Cardiac muscle cell (in vitro differentiated cells and primary cell): ENCODE measurements around the gene TMEM163. TPM values are rescaled to one million over a fixed set of nuclear protein-coding genes. Genes with fewer than 3 reads are reported as not detected.
"Not testable (repeated sequence)": the region's sequence is repeated elsewhere in the genome, so short reads cannot be mapped to it uniquely, and the experiment has no call there.

ENCODE experiments used
- DNase-seq, 2 donors: peaks; one replicate each; pipeline versions ENCODE4 v3.0.0 to v3.0.0-alpha.2; 2010 to 2017; ENCODE audit warnings: low read depth in 1 of 2, low spot score in 1 of 2
- H3K27ac ChIP-seq: fragments of 200-600 bp; sonication (generic); 2 replicates; pipeline ENCODE4 v1.5.1; 2016
- H3K27me3 ChIP-seq: fragments of 200-600 bp; sonication (generic); 2 replicates; pipeline ENCODE4 v1.6.0; 2016; ENCODE audit warnings: control low read depth
- H3K36me3 ChIP-seq: fragments of 200-600 bp; sonication (generic); 2 replicates; pipeline ENCODE4 v1.5.1; 2016; ENCODE audit warnings: control low read depth
- H3K4me1 ChIP-seq: fragments of 200-600 bp; sonication (generic); 2 replicates; pipeline ENCODE4 v1.8.1; 2017; ENCODE audit warnings: low read depth, mild to moderate bottlenecking, mixed run types
- H3K4me3 ChIP-seq: fragments of 200-600 bp; sonication (generic); 2 replicates; pipeline ENCODE4 v1.5.1; 2016; ENCODE audit warnings: mild to moderate bottlenecking
- H3K9me3 ChIP-seq: fragments of 200-600 bp; sonication (generic); 2 replicates; pipeline ENCODE4 v1.5.1; 2017; ENCODE audit warnings: low read depth, mild to moderate bottlenecking, control low read depth
- polyA plus RNA-seq: library from polyadenylated mRNA; unstranded; fragments of >200 nt; fragmentation: Nextera tagmentation; extraction: Ambion mirVana; gene quantifications from 2 replicates; pipeline ENCODE4 v1.2.1, GENCODE V29; 2016
- total RNA-seq: library from RNA; depleted of rRNA; stranded (reverse); fragments of >200 nt; gene quantifications from 2 replicates; pipeline ENCODE4 v1.2.3, GENCODE V29; 2016
- TF ChIP-seq, protein P1 (sequence below): IDR thresholded peaks from 2 replicates; pipeline ENCODE4 v1.5.1; 2012; ENCODE audit warnings: low read depth, mild to moderate bottlenecking, low read length

The TMEM163 gene
- total and polyA plus RNA-seq, 2 experiments from 2014 or later = 45.8 to 58.1 TPM

- peaks cover 21% of the 10 kb centered on the region for H3K4me1 ChIP-seq
- peak overlapping the region; percentile 48 for H3K27ac ChIP-seq
- DNase-seq = peak in 1 of 2 donors; percentile 59
- TF ChIP-seq, protein P1, sequence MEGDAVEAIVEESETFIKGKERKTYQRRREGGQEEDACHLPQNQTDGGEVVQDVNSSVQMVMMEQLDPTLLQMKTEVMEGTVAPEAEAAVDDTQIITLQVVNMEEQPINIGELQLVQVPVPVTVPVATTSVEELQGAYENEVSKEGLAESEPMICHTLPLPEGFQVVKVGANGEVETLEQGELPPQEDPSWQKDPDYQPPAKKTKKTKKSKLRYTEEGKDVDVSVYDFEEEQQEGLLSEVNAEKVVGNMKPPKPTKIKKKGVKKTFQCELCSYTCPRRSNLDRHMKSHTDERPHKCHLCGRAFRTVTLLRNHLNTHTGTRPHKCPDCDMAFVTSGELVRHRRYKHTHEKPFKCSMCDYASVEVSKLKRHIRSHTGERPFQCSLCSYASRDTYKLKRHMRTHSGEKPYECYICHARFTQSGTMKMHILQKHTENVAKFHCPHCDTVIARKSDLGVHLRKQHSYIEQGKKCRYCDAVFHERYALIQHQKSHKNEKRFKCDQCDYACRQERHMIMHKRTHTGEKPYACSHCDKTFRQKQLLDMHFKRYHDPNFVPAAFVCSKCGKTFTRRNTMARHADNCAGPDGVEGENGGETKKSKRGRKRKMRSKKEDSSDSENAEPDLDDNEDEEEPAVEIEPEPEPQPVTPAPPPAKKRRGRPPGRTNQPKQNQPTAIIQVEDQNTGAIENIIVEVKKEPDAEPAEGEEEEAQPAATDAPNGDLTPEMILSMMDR = no peak
- H3K4me3 ChIP-seq = no peak overlapping the region
- no peaks in the 10 kb centered on the region for H3K27me3 ChIP-seq
- no peaks in the 10 kb centered on the region for H3K9me3 ChIP-seq
- no peaks in the 10 kb centered on the region for H3K36me3 ChIP-seq
These were observed 55.0 kb downstream of the TMEM163 start for GRCh38 chr2:134663451-134664450.

DNA sequence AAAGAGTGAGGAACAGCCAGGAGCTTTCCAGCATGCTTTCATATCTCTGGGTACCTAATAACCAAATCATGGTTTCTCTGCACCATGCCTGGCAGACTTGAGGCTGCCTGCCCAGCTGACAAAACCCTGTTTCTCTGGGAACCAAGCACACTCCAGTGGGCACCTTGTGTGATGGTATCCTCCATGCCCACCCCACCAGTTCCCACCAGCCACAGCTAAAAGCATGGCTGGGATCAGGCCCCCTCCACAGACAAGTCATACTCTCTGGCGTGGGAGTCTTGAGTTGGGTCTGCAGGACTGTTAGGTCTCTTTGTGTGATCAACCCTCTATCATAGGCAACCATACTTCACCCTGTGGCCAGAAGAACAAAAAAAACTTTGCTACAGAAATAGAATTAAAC lies 56.0 kb downstream of the TMEM163 start:
- no peaks in the 10 kb centered on the region for H3K27me3 ChIP-seq
- H3K4me1 ChIP-seq = peaks cover 21% of the 10 kb centered on the region
- H3K9me3 ChIP-seq = no peaks in the 10 kb centered on the region
- H3K27ac ChIP-seq = no peak overlapping the region
- DNase-seq = no peak
- H3K4me3 ChIP-seq = no peak overlapping the region
- H3K36me3 ChIP-seq = no peaks in the 10 kb centered on the region
- TF ChIP-seq, protein P1 = no peak

DNA sequence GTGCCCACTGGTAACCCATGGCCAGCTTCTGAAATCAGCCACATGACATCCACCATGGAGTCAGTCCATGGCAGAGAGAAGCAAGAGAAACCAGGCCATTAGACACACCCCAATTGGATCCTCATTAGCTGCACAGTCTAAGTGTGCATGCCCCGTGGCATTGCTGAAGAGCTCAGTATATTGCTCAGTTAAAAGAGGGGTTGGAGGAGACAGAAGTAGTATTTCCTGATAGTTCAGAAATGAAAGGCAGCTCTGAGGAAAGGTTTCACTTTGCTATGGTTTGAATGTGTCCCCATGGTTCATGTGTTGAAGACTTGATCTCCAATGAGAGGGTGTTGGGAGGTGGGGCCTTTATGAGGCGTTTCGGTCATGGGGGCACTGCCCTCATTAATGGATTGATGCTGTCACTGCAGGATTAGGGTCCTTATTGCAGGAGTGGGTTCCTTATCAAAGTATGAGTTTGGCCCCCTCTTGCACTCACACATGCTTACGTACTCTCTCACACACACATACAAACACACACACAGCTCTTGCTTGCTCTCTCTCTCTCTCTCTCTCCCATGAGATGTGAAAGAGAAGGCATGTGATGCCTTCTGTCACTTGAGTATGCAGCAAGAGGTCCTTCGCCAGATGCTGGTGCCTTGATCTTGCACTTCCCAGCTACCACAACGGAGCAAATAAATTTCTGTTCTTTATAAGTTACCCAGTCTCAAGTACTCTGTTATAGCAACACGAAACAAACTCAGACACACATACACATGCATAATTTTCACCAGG lies 58.0 kb downstream of the TMEM163 start:
- H3K4me3 ChIP-seq = no peak overlapping the region
- no peak for DNase-seq
- H3K4me1 ChIP-seq = peaks cover 21% of the 10 kb centered on the region
- TF ChIP-seq, protein P1 = no peak
- no peaks in the 10 kb centered on the region for H3K27me3 ChIP-seq
- no peaks in the 10 kb centered on the region for H3K9me3 ChIP-seq
- H3K27ac ChIP-seq = no peak overlapping the region
- no peaks in the 10 kb centered on the region for H3K36me3 ChIP-seq

- no peak for DNase-seq
- TF ChIP-seq, protein P1 = no peak
- Histone ChIP-seq H3K27ac (no peak overlapping the region), H3K4me3 (no peak overlapping the region), H3K36me3 (no peaks in the 10 kb centered on the region), H3K27me3 (no peaks in the 10 kb centered on the region), H3K4me1 (peaks cover 21% of the 10 kb centered on the region), H3K9me3 (no peaks in the 10 kb centered on the region)
These were observed 59.1 kb downstream of the TMEM163 start for GRCh38 chr2:134659724-134660123.

DNA sequence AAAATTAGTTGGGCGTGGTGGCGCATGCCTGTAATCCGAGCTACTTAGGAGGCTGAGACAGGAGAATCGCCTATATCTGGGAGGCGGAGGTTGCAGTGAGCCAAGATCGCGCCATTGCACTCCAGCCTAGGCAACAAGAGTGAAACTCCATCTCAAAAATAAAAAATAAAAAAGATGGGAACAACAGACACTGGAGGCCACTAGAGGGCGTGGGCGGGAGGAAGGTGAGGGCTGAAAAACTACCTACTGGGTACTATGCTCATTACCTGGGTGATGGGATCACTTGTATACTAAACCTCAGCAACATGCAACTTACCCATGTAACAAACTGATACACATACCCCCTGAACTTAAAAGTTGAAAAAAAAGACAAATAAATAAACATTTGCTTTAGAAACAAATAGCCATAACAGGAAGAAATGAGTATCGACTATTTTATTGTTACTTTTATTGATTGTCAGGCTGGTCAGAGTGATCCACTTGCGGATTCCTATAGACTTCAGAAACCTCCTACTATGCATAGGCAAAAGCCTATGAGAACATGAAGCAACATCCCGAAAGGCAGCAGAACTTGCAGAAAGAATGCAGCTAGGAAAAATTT lies 61.0 kb downstream of the TMEM163 start:
- Histone ChIP-seq H3K4me3 (no peak overlapping the region), H3K36me3 (no peaks in the 10 kb centered on the region), H3K9me3 (no peaks in the 10 kb centered on the region), H3K27me3 (no peaks in the 10 kb centered on the region), H3K27ac (no peak overlapping the region), H3K4me1 (peaks cover 2% of the 10 kb centered on the region)
- TF ChIP-seq, protein P1 = peak; percentile 29
- DNase-seq = peak in 1 of 2 donors; percentile 23

DNA sequence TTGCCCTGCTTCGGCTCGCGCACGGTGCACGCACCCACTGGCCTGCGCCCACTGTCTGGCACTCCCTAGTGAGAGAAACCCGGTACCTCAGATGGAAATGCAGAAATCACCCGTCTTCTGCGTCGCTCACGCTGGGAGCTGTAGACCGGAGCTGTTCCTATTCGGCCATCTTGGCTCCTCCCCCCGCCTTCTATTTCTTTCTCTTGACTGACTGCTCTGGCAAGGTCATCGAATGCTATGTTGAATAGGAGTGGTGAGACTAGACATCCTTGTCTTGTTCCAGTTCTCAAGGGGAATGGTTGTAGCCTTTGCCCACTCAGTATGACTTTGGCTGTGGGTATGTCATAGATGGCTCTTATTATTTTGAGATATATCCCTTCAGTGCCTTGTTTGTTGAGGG lies 62.4 kb downstream of the TMEM163 start:
- not testable (repeated sequence) for H3K4me3 ChIP-seq, H3K9me3 ChIP-seq, DNase-seq

More for the DNA sequence above, 62.4 kb downstream of the TMEM163 start:
- not testable (repeated sequence) for H3K36me3 ChIP-seq, H3K27ac ChIP-seq, H3K27me3 ChIP-seq, H3K4me1 ChIP-seq
